Fibroblast of skin of back (primary cell): ENCODE results near the gene NPHP4.

Experiments
- DNase-seq: peaks from one replicate; pipeline ENCODE4 v3.0.0-alpha.2; 2013

Gene NPHP4

DNA sequence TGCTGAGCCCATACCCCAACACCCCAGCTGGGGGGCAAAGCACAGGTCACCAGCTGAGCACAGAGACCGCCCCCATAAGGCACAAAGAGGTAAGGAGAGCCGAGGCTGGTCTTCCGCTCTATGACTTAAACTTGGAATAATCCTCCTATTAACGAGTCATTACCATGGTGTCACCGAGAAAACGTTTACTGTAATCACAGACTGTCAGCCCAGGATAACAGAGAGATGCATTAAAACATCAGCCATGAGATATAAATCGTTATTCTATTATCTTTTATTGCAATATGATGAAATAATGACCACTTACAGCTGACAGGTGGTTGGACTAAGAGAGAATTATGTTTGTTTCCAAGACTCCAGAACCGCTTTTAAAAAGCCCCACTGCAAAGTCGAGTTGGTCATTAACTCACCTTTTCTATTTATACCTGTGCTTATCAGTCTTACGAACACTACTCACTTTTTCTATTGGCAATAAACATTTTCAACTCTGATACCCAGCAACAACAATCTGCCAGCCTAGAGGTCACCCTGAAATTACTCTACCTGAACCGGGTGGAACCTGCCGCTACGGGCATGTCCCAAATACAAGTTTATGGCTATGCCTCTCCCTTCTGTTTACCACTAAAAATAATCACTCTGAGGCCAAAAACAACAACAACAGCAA, 21.5 kb downstream of the NPHP4 start:
- no peak for DNase-seq

DNA sequence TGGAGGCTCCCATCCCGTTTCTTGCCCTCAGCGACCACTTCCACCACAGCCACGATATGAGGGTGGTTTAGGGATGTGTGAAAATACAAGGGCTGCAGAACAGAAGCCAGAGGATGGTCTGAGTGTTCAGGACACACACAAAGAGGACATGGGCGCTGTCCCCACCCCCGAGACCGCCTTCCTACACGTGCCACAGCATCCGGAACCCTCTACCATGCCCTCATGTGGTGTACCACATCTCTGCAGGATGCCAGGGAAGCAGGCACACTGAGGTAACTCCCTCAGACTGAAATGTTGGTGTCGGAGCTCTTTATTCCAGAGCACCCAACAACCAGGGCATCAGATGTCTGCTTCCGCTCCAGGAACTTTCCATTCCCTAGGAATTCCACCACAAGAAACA, 23.1 kb downstream of the NPHP4 start:
- no peak for DNase-seq

DNA sequence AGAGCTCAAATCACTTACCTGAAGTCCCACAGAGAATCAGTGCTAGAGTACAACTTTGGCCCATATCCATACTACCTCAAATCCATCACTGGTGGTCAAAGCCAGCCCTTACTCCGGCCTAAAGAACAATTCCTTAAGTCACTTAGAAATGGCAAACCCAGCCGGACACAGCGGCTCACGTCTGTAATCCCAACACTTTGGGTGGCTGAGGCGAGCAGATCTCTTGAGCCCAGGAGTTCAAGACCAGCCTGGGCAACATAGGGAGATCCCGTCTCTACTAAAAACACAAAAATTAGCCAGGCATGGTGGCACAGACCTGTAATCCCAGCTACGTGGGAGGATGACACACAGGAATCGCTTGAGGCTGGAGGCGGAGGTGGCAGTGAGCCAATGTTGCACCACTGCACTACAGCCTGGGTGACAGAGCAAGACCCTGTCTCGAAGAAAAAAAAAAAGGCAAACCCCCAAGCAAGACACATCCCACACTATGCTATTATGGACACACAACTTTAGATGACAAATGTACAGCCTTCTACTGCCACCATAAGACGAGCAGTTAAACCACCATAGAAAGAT, 24.0 kb downstream of the NPHP4 start:
- no peak for DNase-seq

DNA sequence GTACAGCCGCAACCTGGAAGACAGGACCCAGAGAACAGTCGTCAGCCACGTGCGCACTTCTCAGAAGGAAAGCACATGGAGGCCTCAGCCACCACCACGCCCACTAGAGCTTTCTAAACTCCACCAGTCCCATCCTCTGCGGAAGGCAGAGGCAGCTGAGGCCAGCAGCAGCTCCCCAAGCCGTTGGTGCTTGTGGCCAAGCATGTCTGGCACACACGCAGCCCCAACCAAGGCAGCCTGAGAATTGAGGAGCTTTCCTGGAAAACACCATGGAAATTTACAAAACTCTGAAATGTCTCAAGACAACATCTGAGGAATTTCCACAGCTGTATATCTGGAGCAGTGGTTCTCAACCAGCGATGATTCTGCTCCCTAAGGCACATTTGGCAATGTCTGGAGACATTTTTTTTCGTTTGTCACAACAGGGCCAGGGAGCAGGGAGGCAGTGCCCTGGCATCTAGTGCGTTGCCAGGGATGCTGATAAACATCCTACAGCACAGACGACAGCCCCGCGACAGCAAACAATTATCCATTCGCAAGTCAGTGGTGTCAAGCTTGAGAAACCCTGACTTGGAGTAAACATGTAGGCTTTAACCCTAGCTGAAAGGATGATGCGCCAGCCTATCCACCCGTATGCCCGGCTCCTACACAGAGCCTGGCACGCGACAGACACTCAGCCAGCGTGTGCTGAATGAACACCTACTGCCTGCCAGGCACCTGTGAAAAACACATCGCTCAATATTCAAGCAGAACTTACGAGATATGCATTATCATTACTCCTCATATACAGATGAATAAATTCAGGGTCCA, 24.7 kb downstream of the NPHP4 start:
- no peak for DNase-seq

DNA sequence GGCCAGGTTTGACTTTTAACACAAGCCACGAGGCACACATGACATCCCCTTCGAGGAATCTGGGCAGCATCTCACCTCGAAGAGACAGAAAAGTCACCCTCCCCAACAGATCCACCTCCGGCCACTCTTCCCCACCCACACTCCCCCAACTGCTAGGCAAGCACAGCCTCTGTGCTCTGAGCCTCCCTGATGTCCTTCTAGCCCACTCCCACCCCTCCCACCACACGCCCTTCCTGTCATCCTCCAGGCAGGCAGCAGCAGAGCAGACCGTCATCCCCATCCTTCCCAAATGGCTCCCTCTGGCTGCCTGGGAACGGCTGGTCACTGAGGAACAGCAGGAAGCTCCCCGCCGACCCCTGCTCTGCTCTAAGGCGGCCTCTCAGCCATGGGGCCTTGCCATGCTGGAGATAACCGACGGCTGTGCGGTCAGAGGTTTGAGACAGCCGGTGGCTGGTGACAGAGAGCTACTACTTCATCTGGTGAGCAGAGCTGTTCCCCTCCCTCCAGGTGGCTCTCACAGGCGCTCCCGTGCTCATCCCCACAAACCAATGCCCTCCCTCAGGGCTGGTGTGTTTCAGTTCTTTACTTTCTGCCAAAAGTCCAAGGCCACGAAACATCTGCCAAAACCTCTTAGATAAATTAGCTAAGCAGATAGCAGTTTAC, 25.6 kb downstream of the NPHP4 start:
- no peak for DNase-seq

DNA sequence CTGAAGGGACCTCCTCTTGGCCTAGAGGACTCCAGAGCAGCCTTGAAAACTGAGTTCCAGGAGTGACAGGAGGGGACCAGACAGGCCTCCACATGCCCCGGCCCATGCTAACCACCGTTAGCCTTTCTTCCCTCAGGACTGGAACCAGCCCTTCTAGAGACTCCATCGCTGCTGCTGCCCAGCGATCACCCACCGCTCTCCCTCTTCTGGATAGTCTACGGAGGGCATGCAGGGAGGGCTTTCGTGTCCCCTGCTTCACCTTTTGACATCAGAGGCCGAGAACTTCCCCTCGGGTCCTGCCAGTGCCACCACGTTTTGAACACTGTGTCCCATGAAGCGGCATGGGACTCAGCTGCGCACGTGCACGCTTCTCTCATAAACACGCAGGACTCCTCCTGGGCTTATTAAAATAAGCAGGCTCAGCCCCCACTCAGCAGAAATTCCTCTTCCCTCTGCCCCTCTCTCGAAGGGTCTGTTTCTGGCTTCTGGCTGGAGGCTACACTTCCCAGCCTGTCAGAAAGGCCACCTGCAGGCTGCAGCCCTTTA, 26.6 kb downstream of the NPHP4 start:
- DNase-seq, result no peak

DNA sequence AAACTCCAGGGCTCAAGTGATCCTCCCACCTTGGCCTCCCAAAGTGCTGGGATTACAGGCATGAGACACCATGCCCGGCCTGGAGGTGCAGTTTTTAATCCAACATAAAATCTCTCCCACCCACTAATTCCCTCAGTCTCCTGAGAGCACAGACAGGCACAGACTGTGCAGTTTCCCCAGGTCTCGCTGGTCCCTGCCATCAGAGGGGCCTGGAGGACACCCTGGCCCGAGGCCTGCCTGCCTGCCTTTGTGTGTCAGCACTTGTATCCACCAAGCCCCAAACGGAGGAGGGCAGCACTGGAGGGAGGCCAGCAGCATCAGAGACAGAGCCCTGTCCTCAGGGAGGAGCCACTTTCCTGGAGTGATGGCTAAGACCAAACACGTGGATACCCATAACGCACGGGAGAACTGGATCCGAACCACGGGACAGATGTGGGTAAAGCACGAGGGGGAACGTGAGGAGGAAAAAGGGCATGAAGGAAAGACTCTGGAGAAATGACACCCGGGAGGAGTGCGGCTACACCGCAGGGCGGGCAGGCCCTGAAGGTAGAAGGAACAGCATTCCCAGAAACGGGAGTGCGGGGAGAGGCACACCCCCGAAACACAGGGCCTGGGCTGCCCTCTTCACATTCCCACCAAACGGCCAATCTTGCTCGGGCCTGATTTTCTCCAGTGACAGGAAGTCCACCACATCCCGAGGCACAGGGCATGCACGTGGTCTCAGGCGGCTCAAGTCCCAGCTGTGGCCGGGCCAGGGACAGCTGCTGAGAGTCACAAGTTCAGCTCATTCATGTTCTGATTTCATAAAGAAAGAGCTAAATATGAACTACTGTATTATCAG, 29.7 kb downstream of the NPHP4 start:
- DNase-seq, result no peak

DNA sequence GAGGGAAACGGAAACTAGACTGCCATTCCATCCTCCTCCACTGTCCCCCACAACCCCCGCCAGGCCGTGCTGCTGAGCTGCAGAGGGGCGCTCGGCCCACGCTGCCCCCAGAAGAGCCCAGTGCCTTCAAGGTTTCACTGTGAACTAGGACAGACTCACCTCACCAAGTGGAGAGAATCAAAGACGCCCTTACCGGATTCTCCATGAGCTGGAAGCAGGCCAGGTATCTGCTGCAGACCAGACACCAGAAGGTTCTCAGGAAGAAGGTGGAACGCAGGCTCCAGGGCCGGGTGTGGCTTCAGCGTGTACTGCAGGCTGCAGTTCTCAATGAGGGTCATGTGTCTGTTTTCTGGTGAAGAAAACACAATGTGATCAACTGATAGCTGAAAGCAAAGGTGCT, 30.6 kb downstream of the NPHP4 start:
- no peak for DNase-seq

DNA sequence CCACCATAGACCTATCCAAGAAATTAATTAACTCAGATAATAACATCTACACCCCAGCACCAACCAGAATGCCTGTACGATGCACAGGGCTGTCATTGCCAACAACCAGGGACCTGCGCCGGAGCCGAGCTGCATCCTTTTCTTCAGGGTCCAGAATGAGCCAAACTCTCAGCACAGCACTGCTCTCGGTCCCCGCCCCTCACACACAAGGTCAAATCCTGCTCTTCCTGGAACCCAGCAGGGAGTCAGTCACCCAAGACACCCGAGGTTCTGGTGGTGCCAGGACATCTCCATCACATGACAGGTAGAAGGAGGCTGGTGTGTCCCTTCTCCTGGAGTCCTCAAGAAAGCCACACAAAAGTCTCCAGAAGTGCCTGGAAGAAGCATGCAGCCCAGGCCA, 31.9 kb downstream of the NPHP4 start:
- no peak for DNase-seq

DNA sequence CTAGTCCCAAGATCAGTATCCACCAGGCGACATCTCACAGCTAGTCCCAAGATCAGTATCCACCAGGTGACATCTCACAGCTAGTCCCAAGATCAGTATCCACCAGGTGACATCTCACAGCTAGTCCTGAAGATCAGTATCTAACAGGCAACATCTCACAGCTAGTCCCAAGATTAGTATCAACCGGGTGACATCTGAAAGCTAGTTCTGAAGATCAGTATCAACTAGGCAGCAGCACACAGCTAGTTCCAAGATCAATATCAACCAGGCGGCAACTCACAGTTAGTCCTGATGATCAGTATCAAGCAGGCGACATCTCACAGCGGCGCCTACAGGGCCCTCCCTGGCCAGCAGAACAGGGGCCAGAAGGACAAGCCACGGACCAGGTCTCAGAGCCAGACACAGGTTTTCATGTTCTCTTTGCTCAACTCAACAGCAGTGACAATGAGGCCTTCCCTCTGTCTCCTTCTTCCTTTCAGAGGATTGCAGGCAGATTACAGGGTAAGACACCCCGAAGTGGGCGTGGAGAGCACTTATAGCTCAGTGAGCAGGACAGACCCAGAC, 32.5 kb downstream of the NPHP4 start:
- DNase-seq, result no peak

DNA sequence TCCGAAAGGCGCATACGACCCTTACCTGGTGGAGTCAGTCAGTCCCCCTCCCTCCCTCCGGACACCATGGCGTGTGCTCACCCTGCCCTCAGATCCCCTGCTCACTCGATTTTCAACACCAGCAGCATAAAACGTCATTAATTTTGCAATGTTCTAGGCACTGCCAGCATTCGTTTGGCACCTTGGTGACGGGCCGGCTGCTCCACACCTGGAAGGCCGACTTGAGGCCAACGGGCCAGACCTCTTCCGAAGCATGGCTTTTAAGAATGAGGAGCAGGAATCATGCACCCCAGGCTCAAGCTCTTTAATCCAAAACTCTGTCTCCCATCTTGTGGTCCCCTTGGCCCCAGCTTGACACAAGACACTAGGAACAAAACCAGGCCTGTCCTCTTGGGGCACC, 33.1 kb downstream of the NPHP4 start:
- no peak for DNase-seq

DNA sequence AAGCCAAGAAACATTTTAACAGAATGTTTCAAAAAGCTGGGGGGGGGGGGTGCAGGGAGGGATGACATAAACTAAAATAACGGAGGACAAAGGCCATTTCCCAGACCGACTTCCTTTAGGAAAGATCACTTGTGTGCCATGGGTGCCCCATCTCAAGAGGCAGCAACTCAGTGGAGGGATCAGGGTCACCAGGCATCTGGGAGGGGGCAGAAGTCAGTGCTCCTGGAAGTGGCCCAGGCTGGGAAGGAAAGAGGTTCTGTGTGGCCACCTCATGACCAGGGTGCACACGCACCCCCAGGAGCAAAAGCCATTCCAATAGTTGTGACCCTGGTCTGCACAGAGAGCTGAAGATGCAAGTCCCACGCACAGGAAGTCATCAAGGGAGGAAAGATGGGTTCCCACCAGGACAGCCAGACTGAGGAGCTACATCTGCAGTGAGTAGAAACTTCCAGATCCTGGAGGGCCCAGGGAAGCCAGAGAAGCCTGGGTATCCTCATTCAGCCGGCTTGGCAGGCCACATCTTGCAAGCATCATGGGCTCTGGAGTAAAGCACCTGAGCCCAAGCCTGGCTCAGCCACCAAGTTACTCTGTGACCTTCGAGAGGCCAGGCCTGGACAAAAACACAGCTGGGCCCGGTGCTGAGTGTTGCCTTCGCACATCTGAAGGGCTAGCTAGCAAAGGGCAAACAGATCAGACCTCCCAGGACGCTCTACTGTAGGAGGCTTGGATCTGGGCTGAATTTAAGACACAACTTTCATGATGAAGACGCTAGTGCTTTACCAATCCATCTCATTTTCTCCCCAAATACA, 36.0 kb downstream of the NPHP4 start:
- no peak for DNase-seq

DNA sequence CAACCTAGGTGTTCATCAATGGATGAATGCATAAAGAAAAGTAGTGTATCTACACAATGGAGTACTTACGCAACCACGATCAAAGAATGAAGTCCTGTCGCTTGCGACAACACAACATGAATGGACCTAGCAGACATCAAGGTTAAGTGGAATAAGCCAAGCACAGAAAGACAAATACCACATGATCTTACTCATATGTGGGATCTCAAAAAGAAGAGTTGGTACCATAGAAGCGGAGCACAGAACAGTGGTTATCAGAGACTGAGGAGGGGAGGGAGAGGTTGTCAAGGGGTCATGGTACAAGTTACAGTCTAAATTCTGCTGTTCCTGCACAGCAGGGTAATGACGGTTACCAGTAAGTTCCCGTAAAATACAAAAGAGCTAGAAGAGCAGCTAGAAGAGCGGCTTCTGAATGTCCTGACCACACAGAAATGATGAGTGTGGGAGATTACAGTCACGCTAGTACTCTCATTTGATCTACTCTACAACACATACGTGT, 36.7 kb downstream of the NPHP4 start:
- no peak for DNase-seq

DNA sequence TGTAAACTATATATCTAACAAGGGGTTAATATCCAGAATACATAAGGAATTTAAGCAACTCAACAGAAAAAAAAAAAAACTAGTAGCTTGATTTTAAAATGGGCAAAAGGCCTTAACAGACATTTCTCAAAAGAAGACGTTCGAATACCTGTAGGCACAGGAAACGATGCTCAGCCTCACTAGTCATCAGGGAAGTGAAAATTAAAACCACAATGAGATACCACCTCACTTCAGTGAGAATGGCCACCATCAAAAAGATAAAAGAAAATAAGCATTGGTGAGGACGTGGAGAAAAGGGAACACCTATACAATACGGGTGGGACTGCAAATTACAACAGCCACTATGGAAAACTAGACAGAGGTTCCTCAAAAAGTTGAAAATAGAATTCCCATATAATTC, 37.3 kb downstream of the NPHP4 start:
- DNase-seq, result no peak

DNA sequence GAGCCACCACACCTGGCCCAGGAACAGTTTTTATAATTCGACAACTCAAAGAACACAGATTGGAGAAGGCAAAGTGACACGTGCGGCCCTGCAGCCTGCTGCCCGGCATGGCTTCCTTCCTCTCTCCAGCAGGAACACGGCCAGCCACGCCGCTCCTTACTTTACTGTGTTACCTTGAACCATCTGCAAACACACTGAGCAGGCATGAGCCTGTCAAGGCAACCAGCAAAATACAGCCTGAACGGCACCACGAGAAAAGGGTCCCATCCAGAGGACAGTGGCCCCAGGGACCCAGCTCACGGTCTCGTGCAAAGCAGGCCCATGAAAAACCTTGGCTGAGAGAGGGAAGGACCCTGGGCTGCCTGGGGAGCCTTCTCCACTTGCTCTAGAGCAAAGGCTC, 38.8 kb downstream of the NPHP4 start:
- no peak for DNase-seq

DNA sequence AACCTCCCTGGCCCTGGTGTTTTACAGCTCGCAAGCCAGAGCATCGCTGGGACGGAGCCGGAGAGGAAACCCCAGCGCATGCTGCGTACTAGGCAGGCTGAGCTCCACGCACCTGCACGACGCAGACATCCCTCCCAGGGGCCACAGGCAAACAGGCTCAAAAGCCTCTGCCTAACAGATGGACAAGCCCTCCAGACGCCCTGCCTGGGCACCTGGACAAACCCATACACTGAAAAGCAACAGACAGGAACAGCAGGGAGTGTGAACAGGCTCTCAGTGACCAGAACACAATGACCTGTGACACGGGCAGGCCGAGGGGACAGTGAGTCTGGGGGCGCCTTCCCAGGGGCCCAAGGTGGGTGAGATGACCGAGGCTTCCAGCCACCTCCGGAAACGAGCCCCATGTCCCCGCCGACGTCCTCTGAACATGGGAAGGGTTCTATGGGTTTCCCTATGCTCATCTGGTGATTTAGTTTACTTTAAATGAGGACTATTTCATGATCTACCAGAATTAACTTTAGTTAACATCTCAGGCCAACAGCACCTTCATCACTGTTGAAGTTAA, 40.3 kb downstream of the NPHP4 start:
- no peak for DNase-seq

DNA sequence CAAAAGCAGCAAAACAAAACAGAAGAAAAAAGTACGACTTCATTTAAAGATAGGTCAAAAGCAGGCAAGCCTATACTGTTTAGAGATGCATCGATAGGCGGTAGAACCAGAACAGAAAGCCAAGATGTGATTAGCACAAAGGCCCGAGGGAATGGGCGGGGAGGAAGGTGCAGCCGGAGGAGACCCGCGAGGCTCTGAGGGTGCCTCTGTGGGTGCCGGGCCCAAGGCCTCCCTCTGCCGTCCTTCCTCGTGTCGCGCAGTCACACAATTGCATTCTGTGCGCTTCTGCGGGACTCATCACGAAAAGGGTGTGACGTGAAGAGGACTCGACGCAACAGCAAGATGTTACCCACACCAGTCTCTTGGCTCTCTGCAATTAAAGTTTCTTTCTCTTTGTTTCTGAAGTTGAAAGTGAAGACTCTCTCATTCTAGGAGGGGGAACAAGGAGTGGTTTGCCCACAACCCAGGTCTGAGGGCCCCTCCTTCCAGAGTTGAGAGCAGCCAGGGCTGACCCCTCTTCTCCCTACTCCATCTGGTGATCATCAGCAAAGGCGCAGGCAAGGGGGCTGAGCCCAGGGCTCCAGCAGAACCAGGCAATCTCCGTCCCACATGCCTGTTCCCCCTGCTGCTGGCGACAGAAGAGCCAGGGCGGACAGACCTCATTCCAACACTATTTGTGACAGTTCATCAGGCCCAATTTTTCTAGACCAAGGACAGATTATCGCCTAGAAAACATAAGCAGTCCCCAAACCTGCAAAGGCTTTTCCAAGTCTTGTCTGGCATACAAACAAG, 41.0 kb downstream of the NPHP4 start:
- DNase-seq, result no peak

DNA sequence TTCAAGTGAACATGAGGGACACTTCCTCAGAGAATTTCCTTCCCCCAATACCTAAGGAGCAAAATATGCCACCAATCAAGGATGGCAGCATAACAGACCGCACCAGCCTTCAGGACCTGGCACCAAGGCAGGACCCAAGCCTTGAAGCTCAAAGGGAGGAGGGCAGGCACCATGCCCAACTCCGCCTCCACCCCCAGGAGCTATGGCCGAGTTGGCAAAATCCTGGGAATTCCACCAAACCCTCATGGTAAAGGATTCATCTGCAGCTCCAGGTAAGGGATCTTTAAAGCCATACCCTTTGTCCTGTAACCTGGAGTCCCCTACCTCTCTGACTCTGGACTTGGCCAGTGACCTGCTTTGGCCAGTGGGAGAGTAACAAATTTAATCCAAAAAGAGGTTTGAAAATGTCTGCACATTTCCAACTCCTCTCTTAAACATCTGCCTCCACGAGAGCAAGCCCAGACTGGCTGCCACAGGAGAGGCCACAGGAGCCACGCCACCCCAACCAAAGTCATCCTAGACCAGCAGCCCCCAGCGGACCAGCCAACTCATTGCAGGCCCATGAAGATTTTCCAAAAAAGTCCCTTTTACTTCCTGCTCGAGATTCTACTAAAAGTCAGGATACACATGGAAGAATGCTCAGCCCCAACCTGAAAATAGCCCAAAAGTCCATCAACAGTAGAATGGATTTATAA, 41.9 kb downstream of the NPHP4 start:
- DNase-seq, result no peak

DNA sequence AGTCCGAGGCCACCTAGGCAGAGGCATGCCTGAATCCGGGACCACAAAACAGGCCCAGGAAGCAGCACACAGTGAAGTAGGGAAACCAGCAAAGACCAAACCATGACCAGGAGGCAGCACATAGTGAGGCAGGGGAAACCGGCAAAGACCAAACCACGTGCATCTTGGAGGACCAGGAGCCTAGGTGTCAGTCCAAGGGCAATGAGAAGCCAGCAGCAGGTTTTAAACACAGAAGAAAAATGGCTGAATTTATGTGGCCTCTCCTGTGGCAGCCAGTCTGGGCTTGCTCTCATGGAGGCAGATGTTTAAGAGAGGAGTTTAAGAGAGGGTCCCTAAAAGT, 42.5 kb downstream of the NPHP4 start:
- no peak for DNase-seq
